Activated CD4-positive, alpha-beta T cell treated with anti-CD3 and anti-CD28 coated beads for 48 hours (primary cell): ENCODE results near the gene KCNAB1.
A peak's percentile ranks its signal among the peaks of the same experiment; 100 is the strongest.
"Not testable (repeated sequence)": the region's sequence is repeated elsewhere in the genome, so short reads cannot be mapped to it uniquely, and the experiment has no call there.

Experiments
- DNase-seq: peaks from one replicate; pipeline ENCODE4 v3.0.0-alpha.2; 2020

The KCNAB1 gene

GRCh38 chr3:156120528-156121251 lies at the start of gene KCNAB1:
TSS of gene KCNAB1 (plus strand) at chr3:156120578.
- DNase-seq = no peak

DNA sequence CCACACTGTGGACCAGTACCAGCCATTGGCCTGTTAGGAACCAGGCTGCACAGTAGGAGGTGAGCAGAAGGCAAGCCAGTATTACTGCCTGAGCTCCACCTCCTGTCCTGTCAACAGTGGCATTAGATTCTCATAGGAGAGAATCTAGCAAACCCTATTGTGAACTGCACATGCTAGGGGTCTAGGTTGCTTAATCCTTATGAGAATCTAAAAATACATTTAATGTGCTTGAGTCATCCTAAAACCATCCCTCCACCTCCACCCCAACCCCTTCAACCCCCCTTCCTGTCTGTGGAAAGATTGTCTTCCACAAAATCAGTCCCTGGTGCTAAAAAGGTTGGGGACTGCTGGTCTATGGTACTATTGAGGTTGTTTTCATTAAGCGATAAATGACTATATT lies 49.3 kb upstream of the KCNAB1 start:
- DNase-seq = no peak

GRCh38 chr3:156072950-156073657 lies 47.3 kb upstream of the KCNAB1 start:
- DNase-seq = not testable (repeated sequence)

- DNase-seq = no peak
Observed at GRCh38 chr3:156090126-156090525, 30.3 kb upstream of the KCNAB1 start.

- DNase-seq = no peak
Observed at GRCh38 chr3:156093964-156094363, 26.4 kb upstream of the KCNAB1 start.

- no peak for DNase-seq
Observed at GRCh38 chr3:156094391-156094790, 26.0 kb upstream of the KCNAB1 start.

DNA sequence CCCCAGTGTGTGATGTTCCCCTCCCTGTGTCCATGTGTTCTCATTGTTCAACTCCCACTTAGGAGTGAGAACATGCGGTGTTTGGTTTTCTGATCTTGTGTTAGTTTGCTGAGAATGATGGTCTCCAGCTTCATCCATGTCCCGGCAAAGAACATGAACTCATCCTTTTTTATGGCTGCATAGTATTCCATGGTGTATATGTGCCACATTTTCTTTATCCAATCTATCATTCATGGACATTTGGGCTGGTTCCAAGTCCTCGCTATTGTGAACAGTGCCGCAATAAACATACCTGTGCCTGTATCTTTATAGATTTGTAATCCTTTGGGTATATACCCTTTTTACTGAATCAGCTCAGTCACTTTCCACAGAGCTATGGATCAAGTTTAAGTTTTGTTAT lies 24.7 kb upstream of the KCNAB1 start:
- DNase-seq = not testable (repeated sequence)

- DNase-seq = no peak
Observed at GRCh38 chr3:156098437-156099035, 21.8 kb upstream of the KCNAB1 start.

DNA sequence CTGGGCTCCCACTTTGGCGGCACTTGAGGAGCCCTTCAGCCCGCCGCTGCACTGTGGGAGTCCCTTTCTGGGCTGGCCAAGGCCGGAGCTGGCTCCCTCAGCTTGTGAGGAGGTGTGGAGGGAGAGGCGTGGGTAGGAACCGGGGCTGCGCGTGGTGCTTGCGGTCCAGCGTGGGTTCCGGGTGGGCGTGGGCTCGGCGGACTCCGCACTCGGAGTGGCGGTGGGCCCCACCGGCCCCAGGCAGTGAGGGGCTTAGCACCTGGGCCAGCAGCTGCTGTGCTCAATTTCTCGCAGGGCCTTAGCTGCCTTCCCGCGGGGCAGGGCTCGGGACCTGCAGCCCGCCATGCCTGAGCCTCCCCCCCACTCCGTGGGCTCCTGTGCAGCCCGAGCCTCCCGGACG lies 21.0 kb upstream of the KCNAB1 start:
- not testable (repeated sequence) for DNase-seq

- not testable (repeated sequence) for DNase-seq
Observed at GRCh38 chr3:156099984-156100383, 20.4 kb upstream of the KCNAB1 start.

- DNase-seq = no peak
Observed at GRCh38 chr3:156102267-156102931, 18.0 kb upstream of the KCNAB1 start.

DNA sequence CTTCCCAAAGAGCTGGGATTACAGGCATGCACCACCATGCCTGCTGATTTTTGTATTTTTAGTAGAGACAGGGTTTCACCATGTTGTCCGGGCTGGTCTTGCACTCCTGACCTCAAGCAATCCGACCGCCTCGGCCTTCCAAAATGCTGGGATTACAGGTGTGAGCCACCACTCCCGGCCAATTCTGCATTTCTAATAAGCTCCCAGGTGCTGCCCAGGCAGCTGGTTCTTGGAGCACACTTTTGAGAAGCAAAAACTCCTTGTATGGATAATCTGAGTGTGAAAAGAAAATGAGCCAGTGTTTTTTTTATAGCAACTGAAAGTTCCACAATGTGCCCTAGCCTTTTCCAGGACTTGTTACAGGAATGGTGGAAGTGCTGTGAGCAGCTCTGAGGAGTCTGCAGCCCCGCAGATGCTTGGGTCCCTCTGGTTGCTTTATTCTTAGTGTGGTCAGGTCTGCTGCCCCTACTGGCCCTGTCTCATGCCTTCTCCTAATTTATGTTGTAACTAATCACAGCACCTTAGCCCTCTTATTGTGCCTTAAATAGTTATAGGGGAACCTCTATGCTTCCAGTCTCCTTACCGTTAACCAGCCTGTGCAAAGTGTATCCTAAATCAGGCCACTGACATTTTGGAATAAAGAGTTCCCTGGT lies 13.5 kb upstream of the KCNAB1 start:
- DNase-seq = no peak

- DNase-seq = no peak
Observed at GRCh38 chr3:156107504-156107903, 12.9 kb upstream of the KCNAB1 start.

DNA sequence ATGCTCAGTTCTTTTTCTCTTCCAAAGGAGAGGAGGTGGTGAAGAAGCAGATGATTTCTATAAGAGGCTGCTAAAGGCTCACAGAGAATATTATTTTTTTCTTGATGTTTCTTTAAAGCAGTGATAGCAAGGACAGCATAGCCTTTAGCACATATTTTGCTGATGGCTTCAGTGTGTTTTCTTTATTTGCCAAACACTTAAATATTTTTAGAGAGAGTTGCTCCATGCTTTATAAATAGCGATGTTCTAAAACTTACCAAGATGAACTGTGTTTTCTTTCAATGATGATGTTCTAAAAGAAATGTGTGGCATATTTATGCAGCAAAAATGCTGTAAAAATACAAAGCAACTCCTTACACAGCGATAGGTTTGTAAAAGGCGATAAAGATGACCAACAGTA lies 11.8 kb upstream of the KCNAB1 start:
- DNase-seq = no peak

- no peak for DNase-seq
Observed at GRCh38 chr3:156109989-156110388, 10.4 kb upstream of the KCNAB1 start.

GRCh38 chr3:156126467-156126866 lies 6.1 kb downstream of the KCNAB1 start:
- DNase-seq = no peak

DNA sequence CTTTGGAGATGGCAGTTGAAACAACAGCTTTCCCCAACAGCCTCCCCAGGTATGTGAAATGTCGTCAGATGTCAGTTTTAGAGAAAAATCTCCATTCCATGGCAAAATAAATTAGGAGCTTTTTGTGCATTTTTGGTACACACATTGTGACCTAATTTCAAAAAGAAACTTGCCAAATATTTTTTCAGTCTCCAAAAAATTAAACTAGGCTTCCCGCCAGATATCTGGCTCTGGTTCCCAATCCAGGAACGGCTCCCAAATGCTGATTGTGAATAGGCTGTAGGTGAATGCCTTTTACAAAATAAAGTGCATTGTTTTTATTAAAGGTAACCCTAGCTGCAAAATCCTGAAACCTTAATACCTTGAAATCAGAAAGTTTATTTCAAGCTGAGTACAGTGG lies 10.9 kb downstream of the KCNAB1 start:
- DNase-seq = no peak

DNA sequence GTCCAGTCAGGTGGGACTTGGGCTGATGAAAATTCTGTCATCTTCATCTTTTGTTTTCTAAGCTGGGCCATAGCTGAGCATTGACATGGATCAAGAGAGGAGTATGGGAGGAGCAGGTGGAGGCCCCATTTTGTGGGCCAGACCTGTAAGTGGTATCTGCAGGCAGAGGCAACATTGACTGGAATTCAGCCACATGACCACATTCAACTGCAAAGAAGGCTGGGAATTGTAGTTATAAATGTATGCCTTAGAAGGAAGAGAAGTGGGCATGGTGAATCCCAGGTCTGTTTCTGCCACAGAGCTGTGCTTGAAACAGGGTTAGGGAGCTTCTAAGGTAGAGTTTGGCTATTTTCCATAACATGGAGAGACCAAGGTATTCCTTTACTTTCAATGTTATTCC lies 11.4 kb downstream of the KCNAB1 start:
- DNase-seq = no peak

DNA sequence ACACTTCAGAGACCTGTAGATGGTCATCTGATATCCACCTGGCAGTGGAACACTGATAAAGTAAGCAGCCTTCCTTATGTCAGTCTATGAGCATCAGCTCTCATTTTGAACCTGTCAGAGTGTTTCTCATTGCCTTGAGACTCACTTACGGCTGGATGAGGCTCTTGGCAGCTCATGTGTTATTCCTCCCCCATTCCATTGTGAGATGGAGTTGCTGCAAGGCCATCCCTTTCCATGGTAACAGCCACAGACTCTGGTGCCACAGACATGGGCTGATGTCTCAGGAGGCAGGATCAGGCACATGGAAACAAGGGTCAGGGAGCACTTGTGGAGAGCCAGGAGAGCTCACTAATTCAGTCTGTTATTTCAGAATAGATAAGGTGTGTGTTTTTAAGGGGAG lies 11.9 kb downstream of the KCNAB1 start:
- DNase-seq = no peak

GRCh38 chr3:156133076-156133475 lies 12.7 kb downstream of the KCNAB1 start:
- no peak for DNase-seq

DNA sequence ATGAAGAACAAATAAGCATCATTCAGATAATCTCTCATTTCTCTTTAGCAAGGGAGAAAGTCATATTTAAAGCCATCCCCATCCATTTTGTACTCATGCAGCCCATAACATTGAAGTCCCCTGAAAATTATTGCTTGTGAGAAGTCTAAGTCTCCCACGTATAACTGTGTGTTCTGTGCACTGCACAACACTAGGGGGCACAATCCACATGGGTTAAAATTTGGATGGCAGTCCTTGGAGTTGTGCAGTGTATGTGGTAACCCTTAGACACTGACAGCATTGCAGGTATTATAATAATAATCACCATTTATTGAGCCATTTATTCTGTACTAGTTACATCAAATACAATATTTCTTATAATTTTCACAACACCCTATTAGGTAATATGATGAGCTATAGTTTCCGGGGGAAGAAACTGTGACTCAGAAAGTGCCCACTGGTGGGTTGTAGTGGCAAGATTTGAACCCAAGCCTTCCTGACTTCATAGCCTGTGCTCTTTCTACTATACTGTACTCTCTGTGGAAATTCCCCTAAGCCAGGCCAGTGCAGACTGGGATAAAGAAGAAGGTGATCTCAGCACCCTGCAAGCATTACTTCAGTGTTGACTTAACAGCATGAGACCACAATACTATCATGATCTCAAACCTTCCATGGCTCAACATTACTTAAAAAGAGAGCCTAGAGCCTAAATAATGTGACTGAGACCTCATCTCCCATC lies 15.7 kb downstream of the KCNAB1 start:
- peak; percentile 22 for DNase-seq

GRCh38 chr3:156137397-156137796 lies 17.0 kb downstream of the KCNAB1 start:
- DNase-seq = not testable (repeated sequence)
